ENCODE results near the gene CDS2.

CDS2 gene

GRCh38 chr20:5153612-5154542 lies 27.1 kb downstream of the CDS2 start:
- DNase-seq (ENCODE audit: low read depth, low spot score), result no peak
- ChIA-PET POLR2A (no interaction called here), CTCF (interaction anchor here (0.7 to 3.5 kb wide), 5 partner anchors 10 to 69 kb away, joined by 3 to 25 read pairs (median 4); partner anchors contain the start of gene CDS2)
- TF ChIP-seq CTCF (IDR thresholded peaks at IDR 0.05; ENCODE audit: insufficient read depth, low read length, missing control alignments), result no peak
- no peak overlapping the region for H3K4me3 ChIP-seq (ENCODE audit: low read depth, low read length)

DNA sequence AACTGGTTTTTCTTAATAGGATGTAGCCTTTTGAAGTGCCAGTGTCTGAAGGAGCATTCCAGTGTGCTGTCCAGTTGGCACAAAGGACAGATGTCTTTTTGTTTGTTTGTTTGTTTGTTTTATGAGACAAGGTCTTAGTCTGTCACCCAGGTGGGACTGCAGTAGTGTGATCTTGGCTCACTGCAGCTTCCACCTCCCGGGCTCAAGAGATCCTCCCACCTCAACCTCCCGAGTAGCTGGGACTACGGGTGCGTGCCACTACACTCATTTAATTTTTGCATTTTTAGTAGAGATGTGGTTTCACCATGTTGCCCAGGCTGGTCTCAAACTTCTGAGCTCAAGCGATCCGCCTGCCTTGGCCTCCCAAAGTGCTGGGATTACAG lies 27.7 kb downstream of the CDS2 start:
- DNase-seq (ENCODE audit: low read depth, low spot score), result no peak
- H3K4me3 ChIP-seq (ENCODE audit: low read depth, low read length), result no peak overlapping the region
- CTCF ChIA-PET, result interaction anchor here (1.1 to 3.5 kb wide), 4 partner anchors 28 to 68 kb away, joined by 4 to 25 read pairs (median 7); partner anchors contain the start of gene CDS2
- TF ChIP-seq CTCF (IDR thresholded peaks at IDR 0.05; ENCODE audit: insufficient read depth, low read length, missing control alignments), result no peak
- POLR2A ChIA-PET, result no interaction called here

DNA sequence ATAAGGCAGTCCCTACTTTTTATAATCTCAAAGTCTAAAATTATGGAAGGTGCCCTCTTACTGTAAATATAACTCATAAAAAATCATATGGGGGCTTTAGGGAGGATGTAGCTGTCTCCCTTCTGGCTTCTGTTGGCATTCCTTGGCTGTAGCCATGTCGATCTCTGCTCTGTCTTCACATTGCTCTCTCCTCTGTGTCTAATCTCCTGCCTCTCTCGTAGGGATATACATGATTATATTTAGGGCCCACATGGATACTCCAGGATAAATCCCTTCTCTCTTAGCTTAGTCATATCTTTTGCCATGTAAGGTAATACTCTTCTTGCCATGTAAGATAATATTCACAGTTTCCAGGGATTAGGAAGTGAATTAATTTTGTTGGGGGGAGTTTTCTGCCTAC lies 28.6 kb downstream of the CDS2 start:
- no peak for DNase-seq (ENCODE audit: low read depth, low spot score)
- H3K4me3 ChIP-seq (ENCODE audit: low read depth, low read length), result no peak overlapping the region
- TF ChIP-seq CTCF (IDR thresholded peaks at IDR 0.05; ENCODE audit: insufficient read depth, low read length, missing control alignments), result no peak
- POLR2A ChIA-PET, result no interaction called here
- CTCF ChIA-PET, result interaction anchor here (0.6 to 3.6 kb wide), 5 partner anchors 11 to 50 kb away, joined by 3 to 25 read pairs (median 9); partner anchors contain the start of gene CDS2

GRCh38 chr20:5156675-5157448 lies 30.1 kb downstream of the CDS2 start:
- no peak for TF ChIP-seq CTCF (IDR thresholded peaks at IDR 0.05; ENCODE audit: insufficient read depth, low read length, missing control alignments)
- DNase-seq (ENCODE audit: low read depth, low spot score), result no peak
- no peak overlapping the region for H3K4me3 ChIP-seq (ENCODE audit: low read depth, low read length)
- ChIA-PET POLR2A (no interaction called here), CTCF (interaction anchor here (1.1 to 3.6 kb wide), 7 partner anchors 12 to 48 kb away, joined by 4 to 25 read pairs (median 10); partner anchors contain the start of gene CDS2)

DNA sequence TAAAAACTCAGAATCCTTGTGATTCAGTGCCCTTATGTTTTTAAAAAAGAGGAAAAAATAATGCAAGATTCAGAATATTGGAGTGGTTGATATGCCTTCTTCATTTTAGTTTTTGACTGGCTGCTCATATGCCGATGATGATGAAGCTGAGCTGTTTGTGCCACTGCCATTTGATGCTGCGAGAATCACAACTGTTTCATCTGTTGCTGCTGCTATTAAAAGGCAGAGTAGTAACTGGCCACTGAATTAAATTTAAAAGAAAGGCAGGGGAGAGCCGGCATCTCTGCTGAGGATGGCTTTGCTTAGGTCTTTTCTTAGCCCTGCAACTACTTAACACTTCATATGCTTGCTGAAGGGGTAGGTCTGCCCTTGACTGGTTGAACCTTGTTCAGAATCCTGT lies 33.1 kb downstream of the CDS2 start:
- no peak for DNase-seq (ENCODE audit: low read depth, low spot score)
- CTCF ChIA-PET, result no interaction called here
- TF ChIP-seq CTCF (IDR thresholded peaks at IDR 0.05; ENCODE audit: insufficient read depth, low read length, missing control alignments), result no peak
- H3K4me3 ChIP-seq (ENCODE audit: low read depth, low read length), result no peak overlapping the region
- POLR2A ChIA-PET, result no interaction called here

DNA sequence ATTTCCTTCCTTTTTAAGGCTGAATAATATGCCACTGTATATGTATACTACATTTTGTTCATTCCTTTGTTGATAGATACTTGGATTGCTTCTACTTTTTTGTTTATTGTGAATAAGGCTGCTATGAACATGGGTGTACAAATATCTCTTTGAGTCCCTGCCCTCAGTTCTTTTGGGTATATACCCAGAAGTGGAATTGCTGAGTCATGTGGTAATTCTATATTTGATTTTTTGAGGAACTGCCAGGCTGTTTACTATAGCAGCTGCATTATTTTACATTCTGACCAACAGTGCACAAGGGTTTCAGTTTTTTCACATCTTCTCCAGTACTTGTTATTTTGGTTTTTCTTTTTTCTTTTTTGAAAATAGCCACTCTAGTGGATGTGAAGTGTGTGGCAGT lies 34.1 kb downstream of the CDS2 start:
- TF ChIP-seq CTCF (IDR thresholded peaks at IDR 0.05; ENCODE audit: insufficient read depth, low read length, missing control alignments), result no peak
- POLR2A ChIA-PET, result no interaction called here
- no peak for DNase-seq (ENCODE audit: low read depth, low spot score)
- CTCF ChIA-PET, result interaction anchor here (1.1 to 1.8 kb wide), 4 partner anchors 34 to 60 kb away, joined by 3 to 7 read pairs (median 4); partner anchors contain the start of gene CDS2
- no peak overlapping the region for H3K4me3 ChIP-seq (ENCODE audit: low read depth, low read length)
